Measurements from ENCODE around the gene TMEM108. TPM values are rescaled to one million over a fixed set of nuclear protein-coding genes. Genes with fewer than 3 reads are reported as not detected.

TMEM108 gene
- total and polyA plus RNA-seq, 10 of the 15 experiments (the other 5 are each of a cell fraction or from before 2014, with no cell fraction given), result 0.02 to 0.58 (median 0.12) TPM; not detected in 5

GRCh38 chr3:133227813-133228212, 189.6 kb downstream of the TMEM108 start:
- ChIA-PET RAD21 (ENCODE audit: unreplicated experiment) (no interaction called here), CTCF (no interaction called here), SMC1A (ENCODE audit: uncharacterized antibody, unreplicated experiment) (no interaction called here), POLR2A (no interaction called here)
- Histone ChIP-seq H3K27me3 (replicated peaks in 1 of 2; ENCODE audit: control insufficient read depth in 2 of 2, insufficient read depth in 2 of 2, low read length in 1 of 2) (no peaks in the 10 kb centered on the region), H3K9ac (ENCODE audit: control insufficient read depth, insufficient read depth, low read length) (no peak overlapping the region), H3K4me3 (no peak overlapping the region), H3K79me2 (ENCODE audit: control insufficient read depth, insufficient read depth, low read length) (no peaks in the 10 kb centered on the region), H3K36me3 (ENCODE audit: control insufficient read depth in 2 of 2, insufficient read depth in 2 of 2, low read length in 1 of 2) (no peaks in the 10 kb centered on the region), H3K4me2 (ENCODE audit: control insufficient read depth, insufficient read depth) (no peak overlapping the region), H4K20me1 (ENCODE audit: control insufficient read depth, insufficient read depth) (no peaks in the 10 kb centered on the region), H2AFZ (ENCODE audit: control insufficient read depth, low read depth, low read length) (no peak overlapping the region), H3K27ac (ENCODE audit: control insufficient read depth, insufficient read depth) (no peak overlapping the region), H3K4me1 (ENCODE audit: control insufficient read depth, insufficient read depth, low read length) (no peaks in the 10 kb centered on the region), H3K9me3 (replicated peaks; ENCODE audit: control insufficient read depth, insufficient read depth, low read length) (peaks cover 5% of the 10 kb centered on the region)
- 0% methylated on average over 3 of the region's 3 CpGs for WGBS (ENCODE audit: insufficient coverage, insufficient replicate concordance, low lambda C conversion rate, missing lambda C conversion rate)
- BruUV-seq (replicated peaks), result no TSS peak
- in situ Hi-C loops (cut with MboI) (no loop called here), intact Hi-C loops (cut with micrococcal nuclease; ENCODE audit: unreplicated experiment) (no loop called here)
- DNase-seq (ENCODE audit: low read depth, low spot score), result no peak
- FAIRE-seq, result no peak
- TF ChIP-seq, protein P1, sequence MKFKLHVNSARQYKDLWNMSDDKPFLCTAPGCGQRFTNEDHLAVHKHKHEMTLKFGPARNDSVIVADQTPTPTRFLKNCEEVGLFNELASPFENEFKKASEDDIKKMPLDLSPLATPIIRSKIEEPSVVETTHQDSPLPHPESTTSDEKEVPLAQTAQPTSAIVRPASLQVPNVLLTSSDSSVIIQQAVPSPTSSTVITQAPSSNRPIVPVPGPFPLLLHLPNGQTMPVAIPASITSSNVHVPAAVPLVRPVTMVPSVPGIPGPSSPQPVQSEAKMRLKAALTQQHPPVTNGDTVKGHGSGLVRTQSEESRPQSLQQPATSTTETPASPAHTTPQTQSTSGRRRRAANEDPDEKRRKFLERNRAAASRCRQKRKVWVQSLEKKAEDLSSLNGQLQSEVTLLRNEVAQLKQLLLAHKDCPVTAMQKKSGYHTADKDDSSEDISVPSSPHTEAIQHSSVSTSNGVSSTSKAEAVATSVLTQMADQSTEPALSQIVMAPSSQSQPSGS (IDR thresholded peaks at IDR 0.05; ENCODE audit: low read length), result no peak
- TF ChIP-seq SP1 (IDR thresholded peaks at IDR 0.05; ENCODE audit: low read depth, low read length) (no peak), NFXL1 (IDR thresholded peaks at IDR 0.05; ENCODE audit: borderline replicate concordance) (no peak), HCFC1 (IDR thresholded peaks at IDR 0.05; ENCODE audit: low read length) (no peak), ESRRA (IDR thresholded peaks at IDR 0.05; ENCODE audit: low read length) (no peak), CREM (IDR thresholded peaks at IDR 0.05; ENCODE audit: low read depth) (no peak), ZBED1 (IDR thresholded peaks at IDR 0.05; ENCODE audit: borderline replicate concordance) (no peak), MLLT1 (IDR thresholded peaks at IDR 0.05) (no peak), SMAD1 (IDR thresholded peaks at IDR 0.05; ENCODE audit: low read depth, partially characterized antibody) (no peak), TAF1 (IDR thresholded peaks at IDR 0.05; ENCODE audit: borderline replicate concordance, low read depth, low read length) (no peak), RELA (IDR thresholded peaks at IDR 0.05; ENCODE audit: borderline replicate concordance, partially characterized antibody) (no peak), ZSCAN29 (IDR thresholded peaks at IDR 0.05) (no peak), CHD1 (IDR thresholded peaks at IDR 0.05; ENCODE audit: low read depth, low read length) (no peak), HDAC6 (IDR thresholded peaks at IDR 0.05; ENCODE audit: unreplicated experiment) (no peak)
- TF ChIP-seq, protein P2, sequence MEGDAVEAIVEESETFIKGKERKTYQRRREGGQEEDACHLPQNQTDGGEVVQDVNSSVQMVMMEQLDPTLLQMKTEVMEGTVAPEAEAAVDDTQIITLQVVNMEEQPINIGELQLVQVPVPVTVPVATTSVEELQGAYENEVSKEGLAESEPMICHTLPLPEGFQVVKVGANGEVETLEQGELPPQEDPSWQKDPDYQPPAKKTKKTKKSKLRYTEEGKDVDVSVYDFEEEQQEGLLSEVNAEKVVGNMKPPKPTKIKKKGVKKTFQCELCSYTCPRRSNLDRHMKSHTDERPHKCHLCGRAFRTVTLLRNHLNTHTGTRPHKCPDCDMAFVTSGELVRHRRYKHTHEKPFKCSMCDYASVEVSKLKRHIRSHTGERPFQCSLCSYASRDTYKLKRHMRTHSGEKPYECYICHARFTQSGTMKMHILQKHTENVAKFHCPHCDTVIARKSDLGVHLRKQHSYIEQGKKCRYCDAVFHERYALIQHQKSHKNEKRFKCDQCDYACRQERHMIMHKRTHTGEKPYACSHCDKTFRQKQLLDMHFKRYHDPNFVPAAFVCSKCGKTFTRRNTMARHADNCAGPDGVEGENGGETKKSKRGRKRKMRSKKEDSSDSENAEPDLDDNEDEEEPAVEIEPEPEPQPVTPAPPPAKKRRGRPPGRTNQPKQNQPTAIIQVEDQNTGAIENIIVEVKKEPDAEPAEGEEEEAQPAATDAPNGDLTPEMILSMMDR (IDR thresholded peaks at IDR 0.05 in 2 of 3, conservative IDR thresholded peaks at IDR 0.05 in 1 of 3; ENCODE audit: control insufficient read depth in 2 of 3, extremely low read depth in 1 of 3, insufficient read depth in 1 of 3, low read depth in 3 of 3, low read length in 3 of 3), result no peak
- TF ChIP-seq, protein P3, sequence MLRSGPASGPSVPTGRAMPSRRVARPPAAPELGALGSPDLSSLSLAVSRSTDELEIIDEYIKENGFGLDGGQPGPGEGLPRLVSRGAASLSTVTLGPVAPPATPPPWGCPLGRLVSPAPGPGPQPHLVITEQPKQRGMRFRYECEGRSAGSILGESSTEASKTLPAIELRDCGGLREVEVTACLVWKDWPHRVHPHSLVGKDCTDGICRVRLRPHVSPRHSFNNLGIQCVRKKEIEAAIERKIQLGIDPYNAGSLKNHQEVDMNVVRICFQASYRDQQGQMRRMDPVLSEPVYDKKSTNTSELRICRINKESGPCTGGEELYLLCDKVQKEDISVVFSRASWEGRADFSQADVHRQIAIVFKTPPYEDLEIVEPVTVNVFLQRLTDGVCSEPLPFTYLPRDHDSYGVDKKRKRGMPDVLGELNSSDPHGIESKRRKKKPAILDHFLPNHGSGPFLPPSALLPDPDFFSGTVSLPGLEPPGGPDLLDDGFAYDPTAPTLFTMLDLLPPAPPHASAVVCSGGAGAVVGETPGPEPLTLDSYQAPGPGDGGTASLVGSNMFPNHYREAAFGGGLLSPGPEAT (IDR thresholded peaks at IDR 0.05; ENCODE audit: low read depth), result no peak
- TF ChIP-seq, protein P4, sequence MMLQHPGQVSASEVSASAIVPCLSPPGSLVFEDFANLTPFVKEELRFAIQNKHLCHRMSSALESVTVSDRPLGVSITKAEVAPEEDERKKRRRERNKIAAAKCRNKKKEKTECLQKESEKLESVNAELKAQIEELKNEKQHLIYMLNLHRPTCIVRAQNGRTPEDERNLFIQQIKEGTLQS (IDR thresholded peaks at IDR 0.05; ENCODE audit: borderline replicate concordance, extremely low read depth, low read depth, low read length), result no peak
- no peak for ATAC-seq

Data from GM12878 (cell line).